Measurements from ENCODE around the gene ZNF740.

Gene ZNF740

GRCh38 chr12:53205747-53206419 is 25.4 kb downstream of the ZNF740 start:
- TF ChIP-seq, protein P1, sequence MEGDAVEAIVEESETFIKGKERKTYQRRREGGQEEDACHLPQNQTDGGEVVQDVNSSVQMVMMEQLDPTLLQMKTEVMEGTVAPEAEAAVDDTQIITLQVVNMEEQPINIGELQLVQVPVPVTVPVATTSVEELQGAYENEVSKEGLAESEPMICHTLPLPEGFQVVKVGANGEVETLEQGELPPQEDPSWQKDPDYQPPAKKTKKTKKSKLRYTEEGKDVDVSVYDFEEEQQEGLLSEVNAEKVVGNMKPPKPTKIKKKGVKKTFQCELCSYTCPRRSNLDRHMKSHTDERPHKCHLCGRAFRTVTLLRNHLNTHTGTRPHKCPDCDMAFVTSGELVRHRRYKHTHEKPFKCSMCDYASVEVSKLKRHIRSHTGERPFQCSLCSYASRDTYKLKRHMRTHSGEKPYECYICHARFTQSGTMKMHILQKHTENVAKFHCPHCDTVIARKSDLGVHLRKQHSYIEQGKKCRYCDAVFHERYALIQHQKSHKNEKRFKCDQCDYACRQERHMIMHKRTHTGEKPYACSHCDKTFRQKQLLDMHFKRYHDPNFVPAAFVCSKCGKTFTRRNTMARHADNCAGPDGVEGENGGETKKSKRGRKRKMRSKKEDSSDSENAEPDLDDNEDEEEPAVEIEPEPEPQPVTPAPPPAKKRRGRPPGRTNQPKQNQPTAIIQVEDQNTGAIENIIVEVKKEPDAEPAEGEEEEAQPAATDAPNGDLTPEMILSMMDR (IDR thresholded peaks at IDR 0.05; ENCODE audit: insufficient read depth, low read depth, low read length, missing control alignments): no peak
- peak; percentile 70 for DNase-seq (ENCODE audit: low read depth)
- H3K4me3 ChIP-seq (ENCODE audit: low read length): no peak overlapping the region

DNA sequence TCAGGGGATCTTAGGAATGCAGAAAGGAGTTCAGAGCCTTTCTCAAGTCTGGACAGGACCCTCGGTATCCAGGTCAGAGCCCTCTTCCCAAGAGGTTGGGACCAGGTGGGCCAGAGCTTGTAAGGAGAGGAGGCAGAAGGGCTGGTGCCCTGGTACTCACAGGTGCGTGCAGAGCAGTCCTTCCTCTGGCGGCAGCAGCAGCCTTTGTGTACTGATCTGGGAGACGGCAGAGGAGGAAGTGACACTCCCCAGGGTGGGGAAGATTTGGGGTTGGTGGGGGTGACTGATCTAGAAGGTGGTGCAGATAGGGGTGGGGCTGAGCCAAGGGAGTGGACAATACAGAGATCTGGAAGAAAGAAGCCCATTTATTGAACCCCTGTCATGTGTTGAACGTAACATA is 26.5 kb downstream of the ZNF740 start, which contains the start of gene ITGB7:
TSS of gene ITGB7 (minus strand) at position 210 of the 400 bp plus-strand sequence. CDS start 6,808 bp downstream, outside the sequence.
- TF ChIP-seq, protein P1 (IDR thresholded peaks at IDR 0.05; ENCODE audit: insufficient read depth, low read depth, low read length, missing control alignments): no peak
- peak; percentile 19 for DNase-seq (ENCODE audit: low read depth)
- no peak within 1 kb of the TSS for H3K4me3 ChIP-seq (ENCODE audit: low read length)

- no peak overlapping the region for H3K4me3 ChIP-seq (ENCODE audit: low read length)
- TF ChIP-seq, protein P1 (IDR thresholded peaks at IDR 0.05; ENCODE audit: insufficient read depth, low read depth, low read length, missing control alignments): no peak
- DNase-seq (ENCODE audit: low read depth): no peak
Observed at GRCh38 chr12:53208435-53208834, 27.9 kb downstream of the ZNF740 start.

GRCh38 chr12:53208877-53209463 is 28.4 kb downstream of the ZNF740 start:
- no peak overlapping the region for H3K4me3 ChIP-seq (ENCODE audit: low read length)

DNA sequence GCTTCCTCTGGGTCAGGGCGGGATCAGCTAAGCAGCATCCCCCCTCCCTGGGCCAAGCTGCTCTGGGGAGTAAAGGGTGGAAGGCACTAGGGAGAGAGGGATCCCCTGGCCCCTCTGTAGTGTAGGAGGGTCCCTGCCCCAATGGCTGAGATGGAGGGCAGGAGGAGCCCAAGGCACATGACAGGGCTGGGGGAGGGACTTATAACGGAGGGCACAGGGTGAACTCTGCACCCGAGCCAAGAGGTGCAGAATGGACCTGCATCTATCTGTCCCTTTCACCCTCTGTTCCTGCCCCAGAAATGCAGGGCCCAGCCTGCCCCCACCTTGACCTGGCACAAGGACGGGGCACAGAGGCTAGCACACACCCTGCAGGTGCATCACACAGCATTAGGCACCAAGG is 30.3 kb downstream of the ZNF740 start:
- no peak overlapping the region for H3K4me3 ChIP-seq (ENCODE audit: low read length)
- TF ChIP-seq, protein P1 (IDR thresholded peaks at IDR 0.05; ENCODE audit: insufficient read depth, low read depth, low read length, missing control alignments): no peak
- no peak for DNase-seq (ENCODE audit: low read depth)

More at GRCh38 chr12:53208877-53209463, 28.4 kb downstream of the ZNF740 start:
- TF ChIP-seq, protein P1 (IDR thresholded peaks at IDR 0.05; ENCODE audit: insufficient read depth, low read depth, low read length, missing control alignments): no peak
- no peak for DNase-seq (ENCODE audit: low read depth)

DNA sequence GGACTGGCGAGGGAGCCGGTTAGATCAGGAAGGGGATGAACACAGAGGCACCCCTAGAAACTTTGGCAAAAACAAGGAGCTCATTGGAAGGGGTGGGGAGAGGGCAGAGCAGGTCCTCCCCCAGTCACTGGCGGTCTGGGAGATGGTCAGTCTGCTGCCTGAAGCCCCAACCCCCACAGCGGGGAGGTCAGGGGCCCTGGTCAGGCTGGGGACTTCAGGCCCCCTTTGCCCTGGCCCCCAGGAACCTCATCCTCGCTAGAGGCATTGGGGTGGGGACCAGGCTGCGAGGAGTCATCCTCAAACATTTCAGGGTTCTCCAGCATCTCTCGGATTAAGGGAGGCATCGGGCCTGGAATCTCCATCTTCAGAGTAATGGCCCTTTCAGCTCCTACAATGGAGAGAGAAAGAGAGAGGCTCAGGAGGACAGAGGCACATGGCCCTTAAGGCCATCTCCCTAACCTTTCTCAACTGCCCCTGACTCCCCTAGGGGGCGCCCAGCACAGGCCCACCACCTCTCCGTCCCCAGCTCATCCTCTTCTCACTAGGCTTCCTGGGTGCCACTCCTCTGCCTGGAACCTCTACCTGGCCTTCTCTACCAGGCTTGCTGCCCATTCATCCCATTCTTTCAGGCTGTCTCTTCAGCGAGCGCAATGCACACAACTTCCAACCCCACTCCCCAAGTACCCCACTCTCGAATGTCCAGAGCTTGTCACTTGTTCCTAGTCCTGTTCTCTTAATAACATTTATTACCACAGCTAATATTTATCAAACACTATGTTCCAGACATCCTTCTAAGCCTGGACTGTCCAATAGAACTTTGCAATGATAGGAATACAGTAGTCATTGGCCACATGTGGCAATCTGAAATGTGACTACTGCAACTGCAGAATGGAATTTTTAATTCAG is 31.2 kb downstream of the ZNF740 start:
- H3K4me3 ChIP-seq (ENCODE audit: low read length): no peak overlapping the region
- TF ChIP-seq, protein P1 (IDR thresholded peaks at IDR 0.05; ENCODE audit: insufficient read depth, low read depth, low read length, missing control alignments): no peak
- no peak for DNase-seq (ENCODE audit: low read depth)
